ENCODE data around the gene RNF214. TPM values are rescaled to one million over a fixed set of nuclear protein-coding genes. Genes with fewer than 3 reads are reported as not detected.

The RNF214 gene
- polyA plus RNA-seq, 1 donor from 2014 or later: 7.6 TPM

GRCh38 chr11:117214404-117215110 is 17.9 kb upstream of the RNF214 start:
- H3K9me3 ChIP-seq (ENCODE audit: low read length): no peaks in the 10 kb centered on the region
- no peak overlapping the region for H2AFZ ChIP-seq (ENCODE audit: low read depth, low read length)
- H3K27me3 ChIP-seq (ENCODE audit: insufficient read depth, low read depth, low read length): no peaks in the 10 kb centered on the region
- no peaks in the 10 kb centered on the region for H4K20me1 ChIP-seq (ENCODE audit: insufficient read depth)
- H3K4me2 ChIP-seq (ENCODE audit: low read length): no peak overlapping the region
- H3F3A ChIP-seq (ENCODE audit: insufficient read depth, low read length, poor library complexity, severe bottlenecking): no peaks in the 10 kb centered on the region
- no peaks in the 10 kb centered on the region for H3K9me2 ChIP-seq (ENCODE audit: insufficient read depth, low read length)
- TF ChIP-seq EP300 (conservative IDR thresholded peaks at IDR 0.05; ENCODE audit: poor library complexity, severe bottlenecking) (no peak), EZH2 (IDR thresholded peaks at IDR 0.05; ENCODE audit: borderline replicate concordance, insufficient read depth, low read length, poor library complexity, severe bottlenecking) (no peak), TAF1 (IDR thresholded peaks at IDR 0.05; ENCODE audit: low read depth) (no peak), SMC3 (conservative IDR thresholded peaks at IDR 0.05; ENCODE audit: poor library complexity) (no peak), RAD21 (conservative IDR thresholded peaks at IDR 0.05) (no peak), POLR2AphosphoS5 (IDR thresholded peaks at IDR 0.05) (no peak), MXI1 (conservative IDR thresholded peaks at IDR 0.05; ENCODE audit: poor library complexity, severe bottlenecking) (no peak), REST (IDR thresholded peaks at IDR 0.05; ENCODE audit: borderline replicate concordance) (no peak), CTCF (IDR thresholded peaks at IDR 0.05; ENCODE audit: poor library complexity, severe bottlenecking) (no peak)
- H3K36me3 ChIP-seq (ENCODE audit: insufficient read depth, low read length): no peaks in the 10 kb centered on the region
- no peak overlapping the region for H3K27ac ChIP-seq (ENCODE audit: low read length)
- H3K79me2 ChIP-seq (replicated peaks; ENCODE audit: insufficient read depth, low read length): no peaks in the 10 kb centered on the region
- no peak overlapping the region for H3K4me3 ChIP-seq (ENCODE audit: low read length)
- no peak overlapping the region for H3K9ac ChIP-seq (ENCODE audit: low read length)

- Histone ChIP-seq H3K4me3 (ENCODE audit: low read length) (no peak overlapping the region), H3K36me3 (ENCODE audit: insufficient read depth, low read length) (no peaks in the 10 kb centered on the region)
These were observed 15.1 kb upstream of the RNF214 start for GRCh38 chr11:117217141-117218084.

More at GRCh38 chr11:117217141-117218084, 15.1 kb upstream of the RNF214 start:
- TF ChIP-seq CTCF (IDR thresholded peaks at IDR 0.05; ENCODE audit: poor library complexity, severe bottlenecking): no peak
- TF ChIP-seq TAF1 (IDR thresholded peaks at IDR 0.05; ENCODE audit: low read depth): no peak
- no peak for TF ChIP-seq RAD21 (conservative IDR thresholded peaks at IDR 0.05)
- TF ChIP-seq EP300 (conservative IDR thresholded peaks at IDR 0.05; ENCODE audit: poor library complexity, severe bottlenecking): no peak
- no peak for TF ChIP-seq SMC3 (conservative IDR thresholded peaks at IDR 0.05; ENCODE audit: poor library complexity)
- TF ChIP-seq EZH2 (IDR thresholded peaks at IDR 0.05; ENCODE audit: borderline replicate concordance, insufficient read depth, low read length, poor library complexity, severe bottlenecking): no peak
- Histone ChIP-seq H3K9me2 (ENCODE audit: insufficient read depth, low read length) (no peaks in the 10 kb centered on the region), H2AFZ (ENCODE audit: low read depth, low read length) (no peak overlapping the region), H3K4me2 (ENCODE audit: low read length) (no peak overlapping the region), H3K79me2 (replicated peaks; ENCODE audit: insufficient read depth, low read length) (no peaks in the 10 kb centered on the region), H3K27me3 (ENCODE audit: insufficient read depth, low read depth, low read length) (no peaks in the 10 kb centered on the region), H3K9ac (ENCODE audit: low read length) (no peak overlapping the region), H3F3A (ENCODE audit: insufficient read depth, low read length, poor library complexity, severe bottlenecking) (no peaks in the 10 kb centered on the region), H3K9me3 (ENCODE audit: low read length) (no peaks in the 10 kb centered on the region), H3K27ac (ENCODE audit: low read length) (no peak overlapping the region), H4K20me1 (ENCODE audit: insufficient read depth) (no peaks in the 10 kb centered on the region)
